Measurements from ENCODE around the gene ZNF592.
"Not testable (repeated sequence)": the region's sequence is repeated elsewhere in the genome, so short reads cannot be mapped to it uniquely, and the experiment has no call there.

The ZNF592 gene

GRCh38 chr15:84831613-84832012, 83.2 kb downstream of the ZNF592 start:
- no peak for DNase-seq (ENCODE audit: low spot score)

- DNase-seq (ENCODE audit: low spot score) = no peak
Measured at GRCh38 chr15:84832448-84833040, 84.2 kb downstream of the ZNF592 start.

- no peak for DNase-seq (ENCODE audit: low spot score)
Measured at GRCh38 chr15:84833447-84834228, 85.2 kb downstream of the ZNF592 start.

GRCh38 chr15:84834229-84834955, 86.0 kb downstream of the ZNF592 start:
- DNase-seq (ENCODE audit: low spot score) = no peak

- no peak for DNase-seq (ENCODE audit: low spot score)
Measured at GRCh38 chr15:84834969-84835368, 86.6 kb downstream of the ZNF592 start.

- DNase-seq (ENCODE audit: low spot score) = no peak
Measured at GRCh38 chr15:84835661-84836337, 87.4 kb downstream of the ZNF592 start.

GRCh38 chr15:84836844-84837243, 88.5 kb downstream of the ZNF592 start:
- no peak for DNase-seq (ENCODE audit: low spot score)

- no peak for DNase-seq (ENCODE audit: low spot score)
Measured at GRCh38 chr15:84839714-84840113, 91.3 kb downstream of the ZNF592 start.

GRCh38 chr15:84840255-84840654, 91.9 kb downstream of the ZNF592 start:
- no peak for DNase-seq (ENCODE audit: low spot score)

GRCh38 chr15:84840741-84841429, 92.5 kb downstream of the ZNF592 start:
- no peak for DNase-seq (ENCODE audit: low spot score)

- no peak for DNase-seq (ENCODE audit: low spot score)
Measured at GRCh38 chr15:84842781-84843180, 94.4 kb downstream of the ZNF592 start.

- DNase-seq (ENCODE audit: low spot score) = no peak
Measured at GRCh38 chr15:84844964-84845363, 96.6 kb downstream of the ZNF592 start.

- DNase-seq (ENCODE audit: low spot score) = not testable (repeated sequence)
Measured at GRCh38 chr15:84845631-84846030, 97.2 kb downstream of the ZNF592 start.

- DNase-seq (ENCODE audit: low spot score) = no peak
Measured at GRCh38 chr15:84846269-84846668, 97.9 kb downstream of the ZNF592 start.

GRCh38 chr15:84847382-84847781, 99.0 kb downstream of the ZNF592 start:
- DNase-seq (ENCODE audit: low spot score) = no peak

GRCh38 chr15:84852212-84852611, 103.8 kb downstream of the ZNF592 start:
- no peak for DNase-seq (ENCODE audit: low spot score)

GRCh38 chr15:84855136-84855535, 106.7 kb downstream of the ZNF592 start:
- DNase-seq (ENCODE audit: low spot score) = no peak

- DNase-seq (ENCODE audit: low spot score) = no peak
Measured at GRCh38 chr15:84855765-84856164, 107.4 kb downstream of the ZNF592 start.
